WTC11 (cell line): ENCODE results near the gene PSMC3. TPM values are rescaled to one million over a fixed set of nuclear protein-coding genes. Genes with fewer than 3 reads are reported as not detected.

Source experiments
- ATAC-seq: fragments of 200-7000 bp; cut with Tn5 transposase; 2 replicates; pipeline ENCODE4 v1.10.0; 2021; ENCODE audit warnings: mild to moderate bottlenecking, moderate library complexity
- CTCF ChIA-PET: fragments of 300-600 bp; sonication (Branson Sonifier 250); formaldehyde crosslinking; loops from one replicate; lab custom pipeline; 2021; ENCODE audit warnings: antibody characterized with exemption; lab: Charles Lee
- POLR2A ChIA-PET: fragments of 350-600 bp; sonication (Branson Sonifier 250); formaldehyde crosslinking; loops from one replicate; lab custom pipeline; 2021; ENCODE audit warnings: antibody characterized with exemption; lab: Charles Lee
- DNase-seq: peaks from one replicate; pipeline ENCODE4 v3.0.0; 2021; ENCODE audit warnings: low spot score
- H3K27ac Mint-ChIP-seq: 2 replicates; pipeline ENCODE4 v1.8.0; 2021; ENCODE audit warnings: mixed read lengths
- H3K27me3 Mint-ChIP-seq: 2 replicates; pipeline ENCODE4 v1.8.0; 2021; ENCODE audit warnings: low read depth, mild to moderate bottlenecking, moderate library complexity, mixed read lengths
- H3K36me3 Mint-ChIP-seq: 2 replicates; pipeline ENCODE4 v1.8.0; 2021; ENCODE audit warnings: mixed read lengths
- H3K4me1 Mint-ChIP-seq: 2 replicates; pipeline ENCODE4 v1.8.0; 2022; ENCODE audit warnings: mixed read lengths
- H3K4me3 Mint-ChIP-seq: 2 replicates; pipeline ENCODE4 v1.8.0; 2021; ENCODE audit warnings: mild to moderate bottlenecking, moderate library complexity, mixed read lengths
- H3K9me3 Mint-ChIP-seq: 2 replicates; pipeline ENCODE4 v1.8.0; 2021; ENCODE audit warnings: mixed read lengths
- ATF3 ChIP-seq: sonication (generic); formaldehyde crosslinking; conservative IDR thresholded peaks from 2 replicates; pipeline ENCODE4 v1.8.1; 2022; ENCODE audit warnings: mild to moderate bottlenecking, missing genetic modification reagents
- E2F5 ChIP-seq: sonication (generic); formaldehyde crosslinking; IDR thresholded peaks from 2 replicates; pipeline ENCODE4 v1.8.1; 2022; ENCODE audit warnings: mild to moderate bottlenecking, moderate library complexity, missing genetic modification reagents
- ERG ChIP-seq: fragments of 250-450 bp; sonication (Bioruptor Pico); IDR thresholded peaks from 2 replicates; pipeline ENCODE4 v1.8.0; 2021; ENCODE audit warnings: mild to moderate bottlenecking
- FOXK1 ChIP-seq: sonication (generic); formaldehyde crosslinking; IDR thresholded peaks from 2 replicates; pipeline ENCODE4 v1.8.0; 2022; ENCODE audit warnings: mild to moderate bottlenecking, moderate library complexity, missing genetic modification reagents
- JUN ChIP-seq: sonication (generic); formaldehyde crosslinking; IDR thresholded peaks from 2 replicates; pipeline ENCODE4 v1.8.0; 2023; ENCODE audit warnings: mild to moderate bottlenecking, missing genetic modification reagents
- KAT7 ChIP-seq: sonication (generic); formaldehyde crosslinking; IDR thresholded peaks from 2 replicates; pipeline ENCODE4 v1.8.1; 2023; ENCODE audit warnings: missing genetic modification reagents, mild to moderate bottlenecking, borderline replicate concordance
- NFATC4 ChIP-seq: fragments of 250-450 bp; sonication (Bioruptor Pico); IDR thresholded peaks from 2 replicates; pipeline ENCODE4 v1.9.0; 2021; ENCODE audit warnings: mild to moderate bottlenecking
- NFYB ChIP-seq: sonication (generic); formaldehyde crosslinking; conservative IDR thresholded peaks from 2 replicates; pipeline ENCODE4 v1.8.0; 2022; ENCODE audit warnings: low read depth, missing genetic modification reagents
- NR2C2 ChIP-seq: sonication (generic); formaldehyde crosslinking; IDR thresholded peaks from 2 replicates; pipeline ENCODE4 v1.8.0; 2022; ENCODE audit warnings: mild to moderate bottlenecking, missing genetic modification reagents
- NR3C1 ChIP-seq: sonication (generic); formaldehyde crosslinking; conservative IDR thresholded peaks from 2 replicates; pipeline ENCODE4 v1.8.1; 2023; ENCODE audit warnings: low read depth, mild to moderate bottlenecking, missing genetic modification reagents
- PREB ChIP-seq: sonication (generic); formaldehyde crosslinking; IDR thresholded peaks from 2 replicates; pipeline ENCODE4 v1.8.1; 2022; ENCODE audit warnings: mild to moderate bottlenecking, missing genetic modification reagents, moderate library complexity, borderline replicate concordance
- SMAD4 ChIP-seq: sonication (generic); formaldehyde crosslinking; IDR thresholded peaks from 2 replicates; pipeline ENCODE4 v1.8.0; 2022; ENCODE audit warnings: mild to moderate bottlenecking, missing genetic modification reagents
- TEAD4 ChIP-seq: sonication (generic); formaldehyde crosslinking; IDR thresholded peaks from 2 replicates; pipeline ENCODE4 v1.8.0; 2022; ENCODE audit warnings: mild to moderate bottlenecking, missing genetic modification reagents
- USF2 ChIP-seq: sonication (generic); formaldehyde crosslinking; IDR thresholded peaks from 2 replicates; pipeline ENCODE4 v1.8.1; 2023; ENCODE audit warnings: mild to moderate bottlenecking, missing genetic modification reagents, moderate library complexity
- ZBTB21 ChIP-seq: sonication (generic); formaldehyde crosslinking; IDR thresholded peaks from 2 replicates; pipeline ENCODE4 v1.8.1; 2023; ENCODE audit warnings: mild to moderate bottlenecking, missing genetic modification reagents, borderline replicate concordance
- ZNF121 ChIP-seq: sonication (generic); formaldehyde crosslinking; IDR thresholded peaks from 2 replicates; pipeline ENCODE4 v1.8.0; 2023; ENCODE audit warnings: missing genetic modification reagents
- ZNF138 ChIP-seq: sonication (generic); formaldehyde crosslinking; conservative IDR thresholded peaks from 2 replicates; pipeline ENCODE4 v1.8.1; 2022; ENCODE audit warnings: mild to moderate bottlenecking, moderate library complexity, missing genetic modification reagents
- ZNF396 ChIP-seq: fragments of 250-450 bp; sonication (Bioruptor Pico); IDR thresholded peaks from 2 replicates; pipeline ENCODE4 v1.8.0; 2021; ENCODE audit warnings: mild to moderate bottlenecking, moderate library complexity, borderline replicate concordance
- ZSCAN18 ChIP-seq: fragments of 250-450 bp; sonication (Bioruptor Pico); IDR thresholded peaks from 2 replicates; pipeline ENCODE4 v2.1.2; 2022; ENCODE audit warnings: mild to moderate bottlenecking, moderate library complexity
- total RNA-seq: library from RNA; stranded (reverse); gene quantifications from 3 replicates; pipeline ENCODE4 v1.2.3, GENCODE V29; 2021

Gene PSMC3
- total RNA-seq, 1 experiment from 2014 or later: 162 TPM

- no peak for TF ChIP-seq ZNF138 (CRISPR knock-in tag)
- TF ChIP-seq NFYB: no peak
- TF ChIP-seq ZNF121: no peak
- no peak for TF ChIP-seq ZBTB21 (CRISPR knock-in tag)
- no peak for TF ChIP-seq NR3C1 (CRISPR knock-in tag)
- TF ChIP-seq E2F5 (CRISPR knock-in tag): no peak
- no peak for TF ChIP-seq ZNF396 (CRISPR knock-in tag)
- TF ChIP-seq, all 79 proteins: peak for 0
Observed at GRCh38 chr11:47447906-47448305, 21.7 kb upstream of the PSMC3 start (continued).

GRCh38 chr11:47446833-47447232 lies 20.6 kb upstream of the PSMC3 start:
- ATAC-seq (no peak), DNase-seq (no peak)
- Mint-ChIP-seq H3K27me3 (no peaks in the 10 kb centered on the region), H3K36me3 (no peaks in the 10 kb centered on the region), H3K4me1 (no peaks in the 10 kb centered on the region), H3K9me3 (no peaks in the 10 kb centered on the region), H3K4me3 (no peak overlapping the region), H3K27ac (0 out of 2 replicates have a peak overlapping the region, but pooled peaks have one; percentile 38)
- POLR2A ChIA-PET: no interaction called here
- CTCF ChIA-PET: no interaction called here
- no peak for TF ChIP-seq JUN (CRISPR knock-in tag)
- no peak for TF ChIP-seq ATF3 (CRISPR knock-in tag)
- TF ChIP-seq ERG: no peak
- TF ChIP-seq SMAD4: no peak
- TF ChIP-seq NFATC4 (CRISPR knock-in tag): no peak
- TF ChIP-seq ZNF121: no peak
- no peak for TF ChIP-seq ZSCAN18 (CRISPR knock-in tag)
- TF ChIP-seq TEAD4: no peak
- TF ChIP-seq NR2C2 (CRISPR knock-in tag): no peak
- TF ChIP-seq FOXK1 (CRISPR knock-in tag): no peak
- TF ChIP-seq USF2 (CRISPR knock-in tag): no peak
- TF ChIP-seq ZNF396 (CRISPR knock-in tag): no peak
- TF ChIP-seq KAT7 (CRISPR knock-in tag): no peak

- POLR2A ChIA-PET: no interaction called here
Observed at GRCh38 chr11:47445840-47446239, 19.6 kb upstream of the PSMC3 start.

More at GRCh38 chr11:47445840-47446239, 19.6 kb upstream of the PSMC3 start:
- TF ChIP-seq PREB (CRISPR knock-in tag) (no peak), ZNF121 (peak; percentile 60)
- CTCF ChIA-PET: no interaction called here
- no peak for DNase-seq
- Mint-ChIP-seq H3K36me3 (no peaks in the 10 kb centered on the region), H3K27ac (no peak overlapping the region), H3K4me1 (no peaks in the 10 kb centered on the region), H3K4me3 (no peak overlapping the region), H3K27me3 (no peaks in the 10 kb centered on the region), H3K9me3 (no peaks in the 10 kb centered on the region)
- no peak for ATAC-seq
